ENCODE results near the gene ANKRD33. TPM values are rescaled to one million over a fixed set of nuclear protein-coding genes. Genes with fewer than 3 reads are reported as not detected.

The ANKRD33 gene
- total and polyA plus RNA-seq, 2 of the 4 experiments (the other 2 are of a cell fraction), result under 0.01 to 0.03 TPM

DNA sequence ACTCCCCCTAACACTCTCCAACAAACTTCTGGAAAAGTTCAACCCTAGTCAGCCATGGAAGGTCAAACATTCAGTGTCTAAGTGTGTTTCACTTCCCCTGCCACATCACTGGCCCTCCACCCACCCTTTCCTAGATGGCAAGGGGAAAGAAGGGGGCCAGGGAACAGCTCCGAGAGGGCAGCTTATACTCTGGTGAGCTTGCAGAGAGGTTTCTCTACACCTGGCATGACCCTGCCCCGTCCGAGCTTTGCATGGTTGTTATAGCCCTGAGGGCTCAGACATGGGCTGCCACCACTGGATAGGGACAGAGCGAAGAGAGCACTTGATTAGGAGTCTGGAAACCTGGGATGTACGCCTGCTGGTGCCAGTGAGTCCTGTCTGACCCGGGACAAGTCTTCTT is 23.4 kb downstream of the ANKRD33 start:
- Histone ChIP-seq H4K20me1 (ENCODE audit: insufficient read depth, low read length) (no peaks in the 10 kb centered on the region), H3K27ac (ENCODE audit: insufficient read depth, low read length) (peak overlapping the region; percentile 71; the same call in 1 of the 2 replicates), H3K9me3 (ENCODE audit: control insufficient read depth, insufficient read depth, low read length) (no peaks in the 10 kb centered on the region), H3K23ac (ENCODE audit: low read depth, low read length) (peak overlapping the region; percentile 67; the same call in 1 of the 2 replicates), H4K5ac (ENCODE audit: low read depth, low read length) (peak overlapping the region; percentile 2), H4K91ac (ENCODE audit: insufficient read depth, low read depth, low read length) (peak overlapping the region; percentile 94), H3K18ac (ENCODE audit: low read depth, low read length) (peak overlapping the region; percentile 12), H4K8ac (ENCODE audit: low read depth in 2 of 2, low read length in 2 of 2) (peak overlapping the region; percentile 9 to 97; a peak in 3 of 4 replicates), H2BK120ac (ENCODE audit: low read depth, low read length) (peak overlapping the region; percentile 88), H3K4me2 (ENCODE audit: low read depth, low read length) (no peak overlapping the region), H3K4me3 (ENCODE audit: insufficient read depth, low read depth, low read length) (no peak overlapping the region), H2BK20ac (ENCODE audit: low read depth, low read length) (peak overlapping the region; percentile 88), H3K56ac (ENCODE audit: extremely low read depth, insufficient read depth, low read length) (peak overlapping the region; percentile 23; the same call in 1 of the 2 replicates), H3K36me3 (ENCODE audit: control insufficient read depth, insufficient read depth, low read length) (peaks cover 8% of the 10 kb centered on the region; the same call in 1 of the 2 replicates), H3K4ac (ENCODE audit: low read depth, low read length) (peak overlapping the region; percentile 98), H2AFZ (replicated peaks; ENCODE audit: low read length, poor library complexity) (peak overlapping the region; percentile 86), H3K4me1 (ENCODE audit: control insufficient read depth, insufficient read depth, low read length) (peaks cover 41% of the 10 kb centered on the region), H2BK5ac (ENCODE audit: low read depth, low read length, poor library complexity, severe bottlenecking) (peak overlapping the region; percentile 33), H2AK5ac (ENCODE audit: low read depth, low read length) (peak overlapping the region; percentile 97), H3K9me1 (ENCODE audit: insufficient read depth, low read length) (peaks cover 44% of the 10 kb centered on the region), H2BK15ac (ENCODE audit: low read depth, low read length) (peak overlapping the region; percentile 74; the same call in 2 of the 3 replicates), H3K14ac (replicated peaks; ENCODE audit: low read depth, low read length) (peak overlapping the region; percentile 61), H3K27me3 (ENCODE audit: control insufficient read depth, insufficient read depth, low read length) (no peaks in the 10 kb centered on the region), H3K9ac (ENCODE audit: low read depth, low read length) (no peak overlapping the region), H3K79me1 (ENCODE audit: low read depth in 1 of 2, low read length in 2 of 2) (peaks cover 0 to 35% of the 10 kb centered on the region in 2 experiments; a peak in 3 of 4 replicates), H2AK9ac (replicated peaks; ENCODE audit: low read depth, low read length, poor library complexity) (no peak overlapping the region)
- BruUV-seq (replicated peaks), result no TSS peak
- WGBS, 2 experiments (ENCODE audit: extremely low coverage in 2 of 2, insufficient read length in 1 of 2), result 100% methylated on average over 2 of the region's 6 CpGs; no CpG with 5 or more reads in 1 of the 2 experiments
- POLR2A ChIA-PET (ENCODE audit: unreplicated experiment), result interaction anchor here (0.6 kb wide), 1 partner anchor 53 kb away, joined by 5 read pairs; no protein-coding TSS in a partner anchor
- CTCF ChIA-PET, result interaction anchor here (0.8 kb wide), 1 partner anchor 17 kb away, joined by 4 read pairs; no protein-coding TSS in a partner anchor
- no peak for TF ChIP-seq RCOR1 (IDR thresholded peaks at IDR 0.05; ENCODE audit: insufficient replicate concordance, low read length)
- no peak for TF ChIP-seq MXI1 (IDR thresholded peaks at IDR 0.05; ENCODE audit: borderline replicate concordance, low read depth, low read length)
- TF ChIP-seq, protein P1, sequence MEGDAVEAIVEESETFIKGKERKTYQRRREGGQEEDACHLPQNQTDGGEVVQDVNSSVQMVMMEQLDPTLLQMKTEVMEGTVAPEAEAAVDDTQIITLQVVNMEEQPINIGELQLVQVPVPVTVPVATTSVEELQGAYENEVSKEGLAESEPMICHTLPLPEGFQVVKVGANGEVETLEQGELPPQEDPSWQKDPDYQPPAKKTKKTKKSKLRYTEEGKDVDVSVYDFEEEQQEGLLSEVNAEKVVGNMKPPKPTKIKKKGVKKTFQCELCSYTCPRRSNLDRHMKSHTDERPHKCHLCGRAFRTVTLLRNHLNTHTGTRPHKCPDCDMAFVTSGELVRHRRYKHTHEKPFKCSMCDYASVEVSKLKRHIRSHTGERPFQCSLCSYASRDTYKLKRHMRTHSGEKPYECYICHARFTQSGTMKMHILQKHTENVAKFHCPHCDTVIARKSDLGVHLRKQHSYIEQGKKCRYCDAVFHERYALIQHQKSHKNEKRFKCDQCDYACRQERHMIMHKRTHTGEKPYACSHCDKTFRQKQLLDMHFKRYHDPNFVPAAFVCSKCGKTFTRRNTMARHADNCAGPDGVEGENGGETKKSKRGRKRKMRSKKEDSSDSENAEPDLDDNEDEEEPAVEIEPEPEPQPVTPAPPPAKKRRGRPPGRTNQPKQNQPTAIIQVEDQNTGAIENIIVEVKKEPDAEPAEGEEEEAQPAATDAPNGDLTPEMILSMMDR (conservative IDR thresholded peaks at IDR 0.05; ENCODE audit: low read depth, low read length), result no peak
- no peak for TF ChIP-seq CEBPB (IDR thresholded peaks at IDR 0.05; ENCODE audit: low read depth, low read length)
- no peak for TF ChIP-seq BHLHE40 (IDR thresholded peaks at IDR 0.05; ENCODE audit: low read depth, low read length)
- TF ChIP-seq, protein P2, sequence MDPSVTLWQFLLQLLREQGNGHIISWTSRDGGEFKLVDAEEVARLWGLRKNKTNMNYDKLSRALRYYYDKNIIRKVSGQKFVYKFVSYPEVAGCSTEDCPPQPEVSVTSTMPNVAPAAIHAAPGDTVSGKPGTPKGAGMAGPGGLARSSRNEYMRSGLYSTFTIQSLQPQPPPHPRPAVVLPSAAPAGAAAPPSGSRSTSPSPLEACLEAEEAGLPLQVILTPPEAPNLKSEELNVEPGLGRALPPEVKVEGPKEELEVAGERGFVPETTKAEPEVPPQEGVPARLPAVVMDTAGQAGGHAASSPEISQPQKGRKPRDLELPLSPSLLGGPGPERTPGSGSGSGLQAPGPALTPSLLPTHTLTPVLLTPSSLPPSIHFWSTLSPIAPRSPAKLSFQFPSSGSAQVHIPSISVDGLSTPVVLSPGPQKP (IDR thresholded peaks at IDR 0.05; ENCODE audit: borderline replicate concordance, low read depth, low read length), result no peak
- no peak for TF ChIP-seq RFX5 (IDR thresholded peaks at IDR 0.05; ENCODE audit: low read depth, low read length)
- TF ChIP-seq, protein P3, sequence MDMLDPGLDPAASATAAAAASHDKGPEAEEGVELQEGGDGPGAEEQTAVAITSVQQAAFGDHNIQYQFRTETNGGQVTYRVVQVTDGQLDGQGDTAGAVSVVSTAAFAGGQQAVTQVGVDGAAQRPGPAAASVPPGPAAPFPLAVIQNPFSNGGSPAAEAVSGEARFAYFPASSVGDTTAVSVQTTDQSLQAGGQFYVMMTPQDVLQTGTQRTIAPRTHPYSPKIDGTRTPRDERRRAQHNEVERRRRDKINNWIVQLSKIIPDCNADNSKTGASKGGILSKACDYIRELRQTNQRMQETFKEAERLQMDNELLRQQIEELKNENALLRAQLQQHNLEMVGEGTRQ (IDR thresholded peaks at IDR 0.05; ENCODE audit: low read depth, low read length), result no peak
- no peak for TF ChIP-seq MAZ (IDR thresholded peaks at IDR 0.05; ENCODE audit: borderline replicate concordance, low read depth, low read length)
- no peak for TF ChIP-seq FOS (IDR thresholded peaks at IDR 0.05; ENCODE audit: low read depth, low read length)
- no peak for TF ChIP-seq CHD1 (IDR thresholded peaks at IDR 0.05; ENCODE audit: low read depth, low read length)
- TF ChIP-seq MAFK (IDR thresholded peaks at IDR 0.05; ENCODE audit: low read depth, low read length), result no peak
- no peak for TF ChIP-seq RAD21 (IDR thresholded peaks at IDR 0.05; ENCODE audit: low read length)
- TF ChIP-seq NFE2L2 (IDR thresholded peaks at IDR 0.05; ENCODE audit: low read depth, low read length), result no peak
- intact Hi-C loops (cut with micrococcal nuclease), result no loop called here
- dilution Hi-C loops (cut with HindIII; ENCODE audit: low sequenced_read_pairs, unreplicated experiment), result no loop called here
- DNase-seq, result no peak
- in situ Hi-C loops (cut with MboI; ENCODE audit: low sequenced_read_pairs), result no loop called here
- ATAC-seq (ENCODE audit: low read depth), result no peak

Data from IMR-90 (cell line).